ENCODE results near the gene PEX10. TPM values are rescaled to one million over a fixed set of nuclear protein-coding genes. Genes with fewer than 3 reads are reported as not detected.

The PEX10 gene
- total RNA-seq, 1 donor from 2014 or later = 20.0 TPM

- DNase-seq (ENCODE audit: low spot score in 2 of 2) (no peak), FAIRE-seq (no peak)
Observed at GRCh38 chr1:2356911-2357845, 55.2 kb downstream of the PEX10 start.

DNA sequence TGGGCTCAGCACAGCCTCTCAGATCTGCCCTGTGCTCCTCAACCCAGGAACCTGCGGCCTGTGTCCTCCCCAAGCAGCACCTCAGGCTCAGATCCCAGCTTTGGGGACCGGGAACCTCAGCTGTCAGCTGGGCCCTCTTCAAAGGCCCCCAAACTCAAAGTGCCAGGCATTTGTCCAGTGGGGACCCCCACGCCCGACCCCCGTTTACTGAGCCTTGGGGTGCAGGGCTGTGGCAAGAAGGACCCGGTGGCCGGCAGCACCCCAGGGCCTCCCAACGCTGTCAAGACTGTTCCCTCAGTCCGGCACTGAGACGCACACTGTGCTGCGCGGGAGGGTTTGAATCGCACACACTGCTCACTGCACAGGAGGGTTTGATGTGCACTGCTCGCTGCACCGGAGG is 56.0 kb downstream of the PEX10 start:
- no peak for FAIRE-seq

DNA sequence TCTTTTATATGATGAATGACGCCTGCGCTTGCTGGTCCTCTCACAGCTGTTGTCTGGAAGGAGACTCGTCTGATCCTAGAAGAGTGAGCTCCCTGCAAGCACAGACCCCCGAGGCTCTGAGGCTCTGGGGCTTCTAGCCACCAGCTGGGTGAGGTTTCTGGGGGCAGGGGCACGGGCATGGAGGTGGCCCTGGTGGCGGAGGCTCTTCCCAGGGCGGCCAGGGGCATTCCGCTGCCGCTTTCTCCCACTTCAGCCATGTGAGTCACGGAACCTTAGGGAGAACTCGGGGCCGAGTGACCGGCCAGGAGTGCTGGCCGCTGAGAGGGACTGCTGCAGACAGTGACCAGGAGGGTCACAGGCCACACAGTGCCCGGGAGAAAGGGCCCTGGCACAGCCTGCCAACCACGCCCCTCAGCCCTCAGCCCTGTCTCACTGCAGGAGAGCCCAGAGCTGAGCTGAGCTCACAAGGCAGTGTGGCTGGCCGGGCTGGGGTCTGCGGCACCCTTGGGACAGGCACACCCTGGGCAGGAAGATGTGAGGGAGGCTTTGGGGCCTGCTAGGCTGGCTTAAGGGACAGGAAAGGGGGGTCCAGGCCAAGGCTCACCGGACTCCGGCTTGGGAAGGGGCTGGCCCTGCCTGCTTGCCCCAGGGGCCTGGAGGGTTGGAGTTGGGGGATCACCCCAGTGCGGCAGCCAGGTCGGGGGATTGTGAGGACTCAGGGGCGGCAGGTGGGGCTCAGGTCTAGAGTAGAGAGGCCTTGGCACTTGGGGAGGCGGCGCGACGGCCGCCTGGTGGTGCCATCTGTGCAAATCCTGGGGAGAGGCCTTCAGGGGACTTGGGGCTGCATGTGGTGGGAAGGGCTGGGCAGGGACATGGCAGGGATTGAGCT is 56.7 kb downstream of the PEX10 start:
- no peak for FAIRE-seq
- DNase-seq (ENCODE audit: low spot score in 2 of 2) = no peak

More for the DNA sequence above, 56.0 kb downstream of the PEX10 start:
- no peak for DNase-seq (ENCODE audit: low spot score in 2 of 2)

- DNase-seq (ENCODE audit: low spot score in 2 of 2) = no peak
- FAIRE-seq = no peak
Observed at GRCh38 chr1:2354511-2355372, 57.6 kb downstream of the PEX10 start.

Other genes starting within 250 kb of the PEX10 start
- 19.2 TPM for gene FAAP20, start 217.8 kb downstream of the PEX10 start, total RNA-seq
- gene SKI, start 184.2 kb downstream of the PEX10 start, total RNA-seq = 15.5 TPM
- gene MORN1, start 21.0 kb downstream of the PEX10 start, total RNA-seq = 11.0 TPM
- 29.8 TPM for gene RER1, start 20.7 kb downstream of the PEX10 start, total RNA-seq
- 9.0 TPM for gene PLCH2, start 63.7 kb upstream of the PEX10 start, total RNA-seq
- gene PANK4, start 114.0 kb upstream of the PEX10 start, total RNA-seq = 32.6 TPM
- gene HES5, start 117.7 kb upstream of the PEX10 start, total RNA-seq = 41.2 TPM
- 2.4 TPM for gene TNFRSF14, start 143.8 kb upstream of the PEX10 start, total RNA-seq
- gene PRXL2B, start 174.2 kb upstream of the PEX10 start, total RNA-seq = 12.6 TPM
- 7.3 TPM for gene MMEL1, start 220.5 kb upstream of the PEX10 start, total RNA-seq

Data from frontal cortex (tissue), 4 donors.